CD4-positive, alpha-beta T cell (primary cell): ENCODE data around the gene MYO1B. TPM values are rescaled to one million over a fixed set of nuclear protein-coding genes. Genes with fewer than 3 reads are reported as not detected.

ENCODE experiments used
- ATAC-seq: fragments of 200-7000 bp; cut with Tn5 transposase; one replicate; pipeline ENCODE4 v1.10.0; 2022; ENCODE audit warnings: mild to moderate bottlenecking; ENCODE audit not compliant: poor library complexity
- CTCF ChIA-PET: fragments of 350-600 bp; sonication (Branson Sonifier 250); formaldehyde crosslinking; loops from one replicate; lab custom pipeline; 2021; ENCODE audit warnings: antibody characterized with exemption, inconsistent platforms; lab: Charles Lee
- POLR2A ChIA-PET: fragments of 350-600 bp; sonication (Branson Sonifier 250); formaldehyde crosslinking; loops from one replicate; lab custom pipeline; 2021; ENCODE audit warnings: antibody characterized with exemption, inconsistent platforms; lab: Charles Lee
- DNase-seq, 14 experiments: peaks; one replicate each; pipeline ENCODE4 v3.0.0-alpha.2; 2013 to 2020; ENCODE audit warnings: mixed read lengths in 2 of 14
- H3K27ac ChIP-seq, 2 donors: one replicate each; pipeline versions ENCODE4 v1.5.1 to v1.7.0; 2013; ENCODE audit warnings: low read length in 2 of 2, low read depth in 1 of 2, mild to moderate bottlenecking in 1 of 2
- H3K27me3 ChIP-seq, 2 experiments: 1 replicate in 1 of 2; 2 replicates in 1 of 2; pipeline versions ENCODE4 v1.6.1 to v1.7.0; 2013; ENCODE audit warnings: low read length in 2 of 2, control low read depth in 1 of 2, mild to moderate bottlenecking in 1 of 2, moderate library complexity in 1 of 2; ENCODE audit not compliant: insufficient read depth in 2 of 2, control insufficient read depth in 1 of 2
- H3K36me3 ChIP-seq: one replicate; pipeline ENCODE4 v1.6.1; 2013; ENCODE audit warnings: low read length, control low read depth; ENCODE audit not compliant: insufficient read depth
- H3K4me1 ChIP-seq: one replicate; pipeline ENCODE4 v1.6.1; 2013; ENCODE audit warnings: low read length, control low read depth; ENCODE audit not compliant: insufficient read depth
- H3K4me3 ChIP-seq: one replicate; pipeline ENCODE4 v1.5.1; 2013; ENCODE audit warnings: mild to moderate bottlenecking, low read length, moderate library complexity
- H3K9me3 ChIP-seq, 2 experiments: 1 replicate in 1 of 2; 2 replicates in 1 of 2; pipeline versions ENCODE4 v1.6.1 to v1.7.0; 2013; ENCODE audit warnings: low read length in 2 of 2, mild to moderate bottlenecking in 2 of 2, control low read depth in 1 of 2, moderate library complexity in 1 of 2; ENCODE audit not compliant: control insufficient read depth in 1 of 2, insufficient read depth in 1 of 2
- H3K27ac Mint-ChIP-seq: one replicate; pipeline ENCODE4 v1.8.0; 2020; ENCODE audit warnings: mixed read lengths
- H3K27me3 Mint-ChIP-seq: one replicate; pipeline ENCODE4 v1.8.0; 2021; ENCODE audit warnings: mixed read lengths
- H3K36me3 Mint-ChIP-seq: one replicate; pipeline ENCODE4 v1.8.0; 2021; ENCODE audit warnings: low read depth, mixed read lengths
- H3K4me1 Mint-ChIP-seq: one replicate; pipeline ENCODE4 v1.8.0; 2021; ENCODE audit warnings: low read depth, mixed read lengths
- H3K4me3 Mint-ChIP-seq: one replicate; pipeline ENCODE4 v1.8.0; 2020; ENCODE audit warnings: mild to moderate bottlenecking, mixed read lengths
- H3K9me3 Mint-ChIP-seq: one replicate; pipeline ENCODE4 v1.8.0; 2020; ENCODE audit warnings: mixed read lengths
- CTCF ChIP-seq: fragments of 200-600 bp; IDR thresholded peaks from one replicate; pipeline ENCODE4 v1.8.0; 2022; ENCODE audit warnings: antibody characterized with exemption, mild to moderate bottlenecking
- intact Hi-C, 2 experiments: fragments of 100-400 bp; cut with DNase I in 1 of 2; cut with micrococcal nuclease in 1 of 2; formaldehyde crosslinking; loops; one replicate each; pipeline versions ENCODE4 v1.15.1 to v1.9.0; 2023 to 2025; cut with DNase I, micrococcal nuclease
- total RNA-seq, 174 experiments: library from RNA in 2 of 174; stranded (reverse) in 2 of 174; gene quantifications; one replicate each; pipeline ENCODE4 v1.2.3 and lab custom pipeline; 2021 to 2026

Gene MYO1B
- total RNA-seq, 2 experiments from 2014 or later: 0.98 to 1.3 TPM

DNA sequence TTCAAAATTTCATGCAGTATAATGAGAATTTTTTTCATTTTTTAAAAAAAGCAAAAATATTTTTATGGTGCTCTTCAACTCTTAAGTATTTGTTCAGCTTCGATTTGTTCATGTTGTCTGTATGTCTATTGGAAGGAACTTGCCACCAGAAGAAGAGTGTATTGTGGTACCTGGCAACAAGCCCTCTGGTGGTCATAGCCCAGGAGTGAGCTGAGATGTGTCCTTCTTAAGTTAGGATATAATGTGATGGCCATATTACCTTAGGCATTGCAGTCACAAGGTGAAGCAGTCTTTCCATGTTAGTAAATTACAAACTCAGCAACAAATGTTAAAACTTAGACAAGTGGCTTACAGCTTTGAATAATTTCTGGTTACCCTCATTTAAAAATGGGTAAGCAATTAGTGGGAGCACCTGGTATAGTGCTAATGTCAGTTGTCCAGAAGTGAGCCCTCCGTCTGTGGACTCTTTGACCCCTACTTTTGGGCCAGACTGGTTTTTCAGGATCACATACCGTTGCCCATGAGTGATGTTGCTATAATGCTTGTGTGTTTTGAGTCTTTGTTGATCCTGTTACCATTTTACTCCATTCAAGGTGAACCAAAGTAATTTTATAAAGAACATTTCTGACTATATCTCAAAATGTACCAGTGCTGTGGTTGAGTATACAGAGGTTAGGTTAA, 57.4 kb downstream of the MYO1B start:
- TF ChIP-seq CTCF: no peak
- Mint-ChIP-seq H3K4me1 (no peaks in the 10 kb centered on the region), H3K9me3 (no peaks in the 10 kb centered on the region), H3K4me3 (no peak overlapping the region), H3K27me3 (no peaks in the 10 kb centered on the region), H3K27ac (no peak overlapping the region), H3K36me3 (no peaks in the 10 kb centered on the region)
- peak; percentile 44 for ATAC-seq
- H3K4me3 ChIP-seq: no peak overlapping the region
- peak in 8 of 14 experiments; percentile 1 to 58 (median 22) for DNase-seq
- H3K27ac ChIP-seq: no peak overlapping the region
- ChIA-PET CTCF (interaction anchor here (3.1 kb wide), 1 partner anchor 138 kb away, joined by 11 read pairs; no protein-coding TSS in a partner anchor), POLR2A (no interaction called here)
- H3K4me1 ChIP-seq: no peaks in the 10 kb centered on the region
- intact Hi-C loops: loop anchor here (2.0 to 5.0 kb wide), 2 partner anchors 135 to 138 kb away; no protein-coding TSS in a partner anchor
- H3K27me3 ChIP-seq: no peaks in the 10 kb centered on the region
- no peaks in the 10 kb centered on the region for H3K9me3 ChIP-seq
- H3K36me3 ChIP-seq: no peaks in the 10 kb centered on the region

DNA sequence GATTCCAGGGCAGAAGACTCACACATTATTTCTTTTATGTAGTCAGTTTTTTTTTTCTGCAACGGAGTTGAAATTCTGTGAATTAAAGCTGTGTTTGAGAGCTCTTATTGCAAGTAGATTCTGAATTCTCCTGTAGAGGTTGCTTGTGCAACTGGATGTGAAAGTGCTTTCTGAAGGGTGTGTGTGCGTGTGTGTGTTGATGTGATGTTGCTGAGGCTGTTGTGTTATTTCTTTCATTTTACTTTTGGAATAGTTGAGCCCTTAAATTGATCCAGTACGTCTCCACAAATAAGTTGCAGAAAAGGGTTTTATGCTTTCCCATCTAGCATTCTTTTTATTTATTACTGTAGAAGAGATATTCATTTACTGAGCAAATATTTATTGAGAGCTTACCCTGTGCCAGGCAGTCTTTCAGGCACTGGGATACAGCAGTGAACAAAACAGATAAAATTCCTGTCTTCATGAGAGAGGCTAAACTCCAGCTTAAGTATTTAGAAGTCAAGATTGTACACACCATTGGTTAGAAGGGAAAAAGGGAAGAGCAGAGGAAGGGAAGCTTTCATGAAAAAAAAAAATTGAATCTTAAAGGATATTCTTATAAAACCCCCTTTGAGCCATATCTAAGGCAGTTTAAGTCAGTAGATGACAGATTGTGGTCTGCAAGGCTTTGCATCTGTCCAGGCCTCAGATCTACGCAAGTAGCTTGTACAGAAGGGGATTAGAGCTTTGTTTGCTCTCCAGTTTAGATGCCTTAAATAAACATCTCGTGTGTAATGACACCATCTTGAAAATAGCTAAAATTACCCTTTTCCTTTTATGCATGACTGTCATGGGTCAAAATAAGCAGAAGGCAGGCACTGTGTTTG, 58.2 kb downstream of the MYO1B start:
- H3K4me3 Mint-ChIP-seq: no peak overlapping the region
- no peaks in the 10 kb centered on the region for H3K9me3 Mint-ChIP-seq
- Histone ChIP-seq H3K36me3 (no peaks in the 10 kb centered on the region), H3K4me1 (no peaks in the 10 kb centered on the region), H3K9me3 (no peaks in the 10 kb centered on the region), H3K27me3 (no peaks in the 10 kb centered on the region), H3K27ac (no peak overlapping the region), H3K4me3 (no peak overlapping the region)
- ChIA-PET POLR2A (no interaction called here), CTCF (interaction anchor here (3.1 kb wide), 1 partner anchor 138 kb away, joined by 11 read pairs; no protein-coding TSS in a partner anchor)
- no peaks in the 10 kb centered on the region for H3K27me3 Mint-ChIP-seq
- H3K27ac Mint-ChIP-seq: no peak overlapping the region
- no peak for DNase-seq
- intact Hi-C loops: loop anchor here (2.0 to 5.0 kb wide), 2 partner anchors 136 to 139 kb away; no protein-coding TSS in a partner anchor
- no peaks in the 10 kb centered on the region for H3K36me3 Mint-ChIP-seq
- no peak for ATAC-seq
- no peak for TF ChIP-seq CTCF
- H3K4me1 Mint-ChIP-seq: no peaks in the 10 kb centered on the region

GRCh38 chr2:191304939-191305875, 60.0 kb downstream of the MYO1B start:
- intact Hi-C loops: loop anchor here in 1 of 2 experiments (5.0 kb wide), 1 partner anchor 138 kb away; no protein-coding TSS in a partner anchor
- ATAC-seq (no peak), DNase-seq (no peak)
- no peaks in the 10 kb centered on the region for H3K4me1 Mint-ChIP-seq
- H3K4me3 ChIP-seq: no peak overlapping the region
- H3K27me3 ChIP-seq: no peaks in the 10 kb centered on the region
- POLR2A ChIA-PET: no interaction called here
- TF ChIP-seq CTCF: no peak
- H3K27me3 Mint-ChIP-seq: no peaks in the 10 kb centered on the region
- no peaks in the 10 kb centered on the region for H3K9me3 ChIP-seq
- H3K27ac ChIP-seq: no peak overlapping the region
- H3K36me3 Mint-ChIP-seq: no peaks in the 10 kb centered on the region
- no peaks in the 10 kb centered on the region for H3K36me3 ChIP-seq
- CTCF ChIA-PET: no interaction called here
- H3K4me3 Mint-ChIP-seq: no peak overlapping the region
- no peaks in the 10 kb centered on the region for H3K9me3 Mint-ChIP-seq
- no peak overlapping the region for H3K27ac Mint-ChIP-seq
- H3K4me1 ChIP-seq: no peaks in the 10 kb centered on the region
